ENCODE measurements around the gene AGTR2.

DNA sequence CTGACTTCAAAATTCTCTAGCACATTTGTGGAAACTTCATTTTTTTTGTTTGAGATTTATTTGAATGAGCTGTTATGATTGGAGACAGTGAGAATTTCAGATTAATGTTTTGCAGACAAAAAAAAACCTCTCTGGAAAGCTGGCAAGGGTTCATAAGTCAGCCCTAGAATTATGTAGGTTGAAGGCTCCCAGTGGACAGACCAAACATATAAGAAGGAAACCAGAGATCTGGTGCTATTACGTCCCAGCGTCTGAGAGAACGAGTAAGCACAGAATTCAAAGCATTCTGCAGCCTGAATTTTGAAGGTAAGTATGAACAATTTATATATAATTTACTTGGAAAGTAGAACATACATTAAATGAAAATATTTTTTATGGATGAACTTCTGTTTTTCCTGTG is at the start of gene AGTR2:
- TF ChIP-seq, protein P1, sequence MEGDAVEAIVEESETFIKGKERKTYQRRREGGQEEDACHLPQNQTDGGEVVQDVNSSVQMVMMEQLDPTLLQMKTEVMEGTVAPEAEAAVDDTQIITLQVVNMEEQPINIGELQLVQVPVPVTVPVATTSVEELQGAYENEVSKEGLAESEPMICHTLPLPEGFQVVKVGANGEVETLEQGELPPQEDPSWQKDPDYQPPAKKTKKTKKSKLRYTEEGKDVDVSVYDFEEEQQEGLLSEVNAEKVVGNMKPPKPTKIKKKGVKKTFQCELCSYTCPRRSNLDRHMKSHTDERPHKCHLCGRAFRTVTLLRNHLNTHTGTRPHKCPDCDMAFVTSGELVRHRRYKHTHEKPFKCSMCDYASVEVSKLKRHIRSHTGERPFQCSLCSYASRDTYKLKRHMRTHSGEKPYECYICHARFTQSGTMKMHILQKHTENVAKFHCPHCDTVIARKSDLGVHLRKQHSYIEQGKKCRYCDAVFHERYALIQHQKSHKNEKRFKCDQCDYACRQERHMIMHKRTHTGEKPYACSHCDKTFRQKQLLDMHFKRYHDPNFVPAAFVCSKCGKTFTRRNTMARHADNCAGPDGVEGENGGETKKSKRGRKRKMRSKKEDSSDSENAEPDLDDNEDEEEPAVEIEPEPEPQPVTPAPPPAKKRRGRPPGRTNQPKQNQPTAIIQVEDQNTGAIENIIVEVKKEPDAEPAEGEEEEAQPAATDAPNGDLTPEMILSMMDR (IDR thresholded peaks at IDR 0.05), result no peak
- no peak for TF ChIP-seq POLR2A (IDR thresholded peaks at IDR 0.05)
- no peak for TF ChIP-seq POLR2AphosphoS5 (IDR thresholded peaks at IDR 0.05)
